PC-9 (cell line): Measurements from ENCODE around the gene ZNF764. TPM values are rescaled to one million over a fixed set of nuclear protein-coding genes. Genes with fewer than 3 reads are reported as not detected.
A peak's percentile ranks its signal among the peaks of the same experiment; 100 is the strongest.
"Not testable (repeated sequence)": the region's sequence is repeated elsewhere in the genome, so short reads cannot be mapped to it uniquely, and the experiment has no call there.

Source experiments
- BruUV-seq: library from RNA; stranded (reverse); fragments of 400-500 nt; replicated peaks from 2 replicates; lab custom pipeline; 2021; lab: Mats Ljungman, UMichigan
- CTCF ChIA-PET: fragments of 300-600 bp; sonication (Branson Sonifier 250); formaldehyde crosslinking; loops from one replicate; lab custom pipeline; 2022; ENCODE audit warnings: antibody characterized with exemption; lab: Charles Lee
- POLR2A ChIA-PET: fragments of 300-600 bp; sonication (Branson Sonifier 250); formaldehyde crosslinking; loops from one replicate; lab custom pipeline; 2022; ENCODE audit warnings: antibody characterized with exemption; ENCODE audit not compliant: unreplicated experiment; lab: Charles Lee
- DNase-seq, 2 experiments: peaks; one replicate each; pipeline versions ENCODE4 v3.0.0 to v3.0.0-alpha.2; 2015 to 2022; ENCODE audit warnings: mixed read lengths in 1 of 2
- H2AFZ ChIP-seq: fragments of 200-600 bp; sonication (generic); 2 replicates; pipeline ENCODE4 v1.8.1; 2017; ENCODE audit warnings: antibody characterized with exemption
- H3F3A ChIP-seq: fragments of 200-600 bp; sonication (generic); 2 replicates; pipeline ENCODE4 v1.8.1; 2017; ENCODE audit warnings: antibody characterized with exemption, mild to moderate bottlenecking, low read depth; ENCODE audit not compliant: insufficient read depth
- H3K27ac ChIP-seq: fragments of 200-600 bp; sonication (generic); 2 replicates; pipeline ENCODE4 v1.6.1; 2016; ENCODE audit warnings: mixed run types
- H3K27me3 ChIP-seq: fragments of 200-600 bp; sonication (generic); 2 replicates; pipeline ENCODE4 v1.6.1; 2016; ENCODE audit warnings: low read depth, mixed run types; ENCODE audit not compliant: insufficient read depth
- H3K36me3 ChIP-seq: fragments of 200-600 bp; sonication (generic); 2 replicates; pipeline ENCODE4 v1.6.1; 2016; ENCODE audit warnings: low read depth, mixed run types
- H3K4me1 ChIP-seq: fragments of 200-600 bp; sonication (generic); replicated peaks from 2 replicates; pipeline ENCODE4 v1.6.1; 2016; ENCODE audit warnings: mixed run types; ENCODE audit not compliant: insufficient read depth
- H3K4me2 ChIP-seq: fragments of 200-600 bp; sonication (generic); 2 replicates; pipeline ENCODE4 v1.6.1; 2017; ENCODE audit warnings: mixed run types
- H3K4me3 ChIP-seq: fragments of 200-600 bp; sonication (generic); 2 replicates; pipeline ENCODE4 v1.6.1; 2016; ENCODE audit warnings: mixed run types
- H3K79me2 ChIP-seq: fragments of 200-600 bp; sonication (generic); 2 replicates; pipeline ENCODE4 v1.6.1; 2017; ENCODE audit warnings: low read depth, mixed run types
- H3K9me2 ChIP-seq: fragments of 200-600 bp; sonication (generic); 2 replicates; pipeline ENCODE4 v1.8.1; 2017; ENCODE audit warnings: mild to moderate bottlenecking; ENCODE audit not compliant: insufficient read depth
- H3K9me3 ChIP-seq: fragments of 200-600 bp; sonication (generic); 2 replicates; pipeline ENCODE4 v1.8.1; 2016; ENCODE audit warnings: low read depth; ENCODE audit not compliant: insufficient read depth
- H4K20me1 ChIP-seq: fragments of 200-600 bp; sonication (generic); 2 replicates; pipeline ENCODE4 v1.8.1; 2017; ENCODE audit not compliant: insufficient read depth
- CTCF ChIP-seq: fragments of 200-600 bp; sonication (generic); conservative IDR thresholded peaks from 2 replicates; pipeline ENCODE4 v1.6.1; 2017; ENCODE audit warnings: mixed run types, antibody characterized with exemption, mild to moderate bottlenecking, moderate library complexity
- EZH2 ChIP-seq: fragments of 200-600 bp; sonication (generic); IDR thresholded peaks from 2 replicates; pipeline ENCODE4 v1.8.0; 2017; ENCODE audit warnings: antibody characterized with exemption, low read depth
- intact Hi-C: fragments of 100-400 bp; cut with micrococcal nuclease; formaldehyde crosslinking; loops from one replicate; pipeline ENCODE4 v1.10.0; 2022; ENCODE audit not compliant: unreplicated experiment
- total RNA-seq: library from RNA; stranded (reverse); gene quantifications from 2 replicates; pipeline ENCODE4 v1.2.3, GENCODE V29; 2021

The ZNF764 gene
- total RNA-seq, 1 experiment from 2014 or later: 12.3 TPM

DNA sequence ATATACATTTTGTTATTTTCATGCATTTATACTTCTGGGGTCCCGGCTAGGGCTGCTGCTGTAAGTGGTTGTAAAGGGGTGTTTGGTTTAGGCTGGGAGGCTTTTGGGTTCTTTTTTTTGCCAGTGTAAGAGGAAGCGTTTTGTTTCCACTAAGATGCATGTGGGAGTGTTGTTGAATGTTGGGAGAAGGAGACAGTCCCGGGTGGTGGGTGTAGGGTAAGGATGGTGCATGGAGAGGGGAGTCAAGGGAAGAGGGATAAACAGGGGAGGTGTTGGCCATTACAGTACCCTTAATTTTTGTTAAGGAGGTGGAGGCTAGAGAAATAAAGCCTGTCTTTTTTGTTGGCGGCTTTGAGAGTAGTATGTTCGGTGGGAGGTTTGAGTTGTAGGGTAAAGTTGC lies 15.1 kb downstream of the ZNF764 start:
- no peaks in the 10 kb centered on the region for H3K79me2 ChIP-seq
- POLR2A ChIA-PET: interaction anchor here (0.7 kb wide), 1 partner anchor 102 kb away, joined by 7 read pairs; no protein-coding TSS in a partner anchor
- 0 out of 2 replicates have a peak, but pooled peaks cover 8% of the 10 kb centered on the region for H3K4me1 ChIP-seq
- no peak overlapping the region for H3K4me3 ChIP-seq
- no peak for DNase-seq
- no peaks in the 10 kb centered on the region for H3K27me3 ChIP-seq
- H4K20me1 ChIP-seq: no peaks in the 10 kb centered on the region
- H3K9me3 ChIP-seq: no peaks in the 10 kb centered on the region
- no peak overlapping the region for H2AFZ ChIP-seq
- CTCF ChIA-PET: no interaction called here
- no peaks in the 10 kb centered on the region for H3K36me3 ChIP-seq
- no peaks in the 10 kb centered on the region for H3K9me2 ChIP-seq
- TF ChIP-seq CTCF (no peak), EZH2 (no peak)
- H3K27ac ChIP-seq: no peak overlapping the region
- no peak overlapping the region for H3K4me2 ChIP-seq
- no TSS peak for BruUV-seq
- intact Hi-C loops: no loop called here
- H3F3A ChIP-seq: peaks cover 10% of the 10 kb centered on the region; the same call in 1 of the 2 replicates

DNA sequence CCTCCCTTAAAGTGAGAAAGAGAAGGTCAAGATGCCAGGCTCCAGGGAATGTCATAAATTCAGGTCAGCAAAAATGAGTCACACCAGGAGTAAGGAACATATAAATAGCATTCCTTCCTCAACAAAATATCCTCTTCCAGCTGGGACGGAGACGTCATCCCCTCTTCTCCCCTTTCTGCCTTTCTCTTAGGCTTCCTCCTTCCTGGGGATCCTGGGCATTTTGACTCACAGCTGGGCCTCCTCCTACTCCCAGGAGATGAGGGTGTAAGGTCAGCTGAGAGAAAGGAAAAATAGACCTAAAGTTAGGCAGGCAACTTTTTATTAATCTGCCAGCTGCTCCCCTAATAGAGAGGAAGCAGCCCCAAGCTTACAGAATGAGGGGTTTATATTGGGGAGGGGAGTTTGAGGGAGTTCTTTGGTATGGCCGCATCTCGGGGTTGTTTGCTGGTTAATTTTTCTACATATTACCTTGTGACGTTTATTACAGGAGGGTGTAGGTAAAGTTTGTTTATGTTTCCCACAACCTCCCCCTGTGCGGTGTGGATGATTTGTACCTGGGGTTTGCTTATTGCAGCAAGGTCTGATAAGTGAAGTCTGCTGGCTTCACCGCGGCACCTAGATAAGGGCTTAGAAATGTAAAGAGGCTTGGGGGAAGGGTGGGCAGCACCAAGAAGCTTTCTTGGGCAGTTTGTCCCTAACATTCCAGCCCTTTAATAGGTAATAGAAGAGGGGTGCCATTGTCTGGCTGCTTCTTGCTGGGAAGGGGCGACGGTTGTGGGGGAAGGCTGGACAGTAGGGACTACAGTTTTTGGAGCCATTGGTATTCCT lies 16.5 kb downstream of the ZNF764 start:
- Histone ChIP-seq H3K36me3 (no peaks in the 10 kb centered on the region), H4K20me1 (no peaks in the 10 kb centered on the region), H3K9me2 (no peaks in the 10 kb centered on the region), H3K4me1 (0 out of 2 replicates have a peak, but pooled peaks cover 8% of the 10 kb centered on the region), H3K79me2 (peaks cover 4% of the 10 kb centered on the region; the same call in 1 of the 2 replicates), H3K27ac (no peak overlapping the region), H3K4me2 (no peak overlapping the region), H2AFZ (no peak overlapping the region), H3F3A (peaks cover 10% of the 10 kb centered on the region; the same call in 1 of the 2 replicates), H3K27me3 (no peaks in the 10 kb centered on the region), H3K4me3 (no peak overlapping the region), H3K9me3 (no peaks in the 10 kb centered on the region)
- POLR2A ChIA-PET: no interaction called here
- no TSS peak for BruUV-seq
- TF ChIP-seq EZH2: no peak
- CTCF ChIA-PET: no interaction called here
- DNase-seq: no peak
- intact Hi-C loops: no loop called here

DNA sequence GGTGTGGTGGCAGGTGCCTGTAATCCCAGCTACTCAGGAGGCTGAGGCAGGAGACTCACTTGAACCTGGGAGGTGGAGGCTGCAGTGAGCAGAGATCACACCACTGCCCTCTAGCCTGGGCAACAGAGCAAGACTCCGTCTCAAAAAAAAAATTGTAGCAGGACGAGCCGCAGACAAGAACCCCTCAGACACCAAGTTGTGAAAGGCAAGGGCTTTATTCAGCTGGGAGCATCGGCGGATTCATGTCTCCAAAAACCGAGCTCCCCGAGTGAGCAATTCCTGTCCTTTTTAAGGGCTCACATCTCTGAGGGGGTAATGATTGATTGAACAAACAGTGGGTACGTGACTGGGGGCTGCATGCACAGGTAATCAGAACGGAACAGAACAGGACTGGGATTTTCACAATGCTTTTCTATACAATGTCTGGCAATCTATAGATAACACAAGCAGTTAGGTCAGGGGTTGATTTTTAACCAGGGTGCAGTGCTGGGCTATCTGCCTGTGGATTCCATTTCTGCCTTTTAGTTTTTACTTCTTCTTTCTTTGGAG lies 17.2 kb downstream of the ZNF764 start:
- POLR2A ChIA-PET: interaction anchor here (0.7 kb wide), 1 partner anchor 475 kb away, joined by 3 read pairs; the partner anchor contains the start of gene ALDOA

DNA sequence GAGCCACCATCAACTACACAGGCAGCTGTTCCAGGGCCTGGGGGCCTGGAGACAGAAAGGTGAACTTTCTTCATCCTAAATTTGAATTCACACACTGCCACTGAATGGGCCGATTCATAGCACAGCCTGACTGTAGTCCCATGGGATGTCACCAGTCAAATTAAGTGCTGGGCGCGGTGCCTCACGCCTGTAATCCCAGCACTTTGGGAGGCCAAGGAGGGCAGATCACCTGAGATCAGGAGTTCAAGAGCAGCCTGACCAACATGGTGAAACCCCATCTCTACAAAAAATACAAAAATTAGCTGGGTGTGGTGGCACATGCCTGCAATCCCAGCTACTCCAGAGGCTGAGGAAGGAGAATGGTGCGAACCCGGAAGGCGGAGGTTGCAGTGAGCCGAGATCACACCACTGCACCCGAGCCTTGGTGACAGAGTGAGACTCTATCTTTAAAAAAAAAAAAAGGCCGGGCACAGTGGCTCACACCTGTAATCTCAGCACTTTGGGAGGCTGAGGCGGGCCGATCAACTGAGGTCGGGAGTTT lies 18.1 kb downstream of the ZNF764 start:
- peaks cover 16% of the 10 kb centered on the region for H3F3A ChIP-seq
- H3K27me3 ChIP-seq, H3K36me3 ChIP-seq, H2AFZ ChIP-seq, H4K20me1 ChIP-seq, DNase-seq, H3K9me3 ChIP-seq, H3K4me3 ChIP-seq, BruUV-seq, H3K4me2 ChIP-seq, intact Hi-C loops, H3K9me2 ChIP-seq: not testable (repeated sequence)
- H3K27ac ChIP-seq: peak overlapping the region; percentile 32; the same call in 1 of the 2 replicates
- peaks cover 19% of the 10 kb centered on the region for H3K4me1 ChIP-seq
- POLR2A ChIA-PET: interaction anchor here (0.7 kb wide), 1 partner anchor 491 kb away, joined by 22 read pairs; no protein-coding TSS in a partner anchor
- CTCF ChIA-PET: interaction anchor here (0.7 kb wide), 1 partner anchor 17 kb away, joined by 5 read pairs; no protein-coding TSS in a partner anchor
- peaks cover 20% of the 10 kb centered on the region for H3K79me2 ChIP-seq

More for the DNA sequence above, 17.2 kb downstream of the ZNF764 start:
- H3K4me2 ChIP-seq, H3K9me3 ChIP-seq, H3K4me3 ChIP-seq, H3K9me2 ChIP-seq, H3K36me3 ChIP-seq, intact Hi-C loops, H3K27ac ChIP-seq, BruUV-seq, DNase-seq, H3K27me3 ChIP-seq, H4K20me1 ChIP-seq, H2AFZ ChIP-seq: not testable (repeated sequence)
- H3K4me1 ChIP-seq: peaks cover 15% of the 10 kb centered on the region
- CTCF ChIA-PET: interaction anchor here (0.7 kb wide), 1 partner anchor 18 kb away, joined by 5 read pairs; no protein-coding TSS in a partner anchor
- H3K79me2 ChIP-seq: peaks cover 10% of the 10 kb centered on the region
- H3F3A ChIP-seq: peaks cover 14% of the 10 kb centered on the region
